ENCODE results near the gene HGFAC.
A peak's percentile ranks its signal among the peaks of the same experiment; 100 is the strongest.
"Not testable (repeated sequence)": the region's sequence is repeated elsewhere in the genome, so short reads cannot be mapped to it uniquely, and the experiment has no call there.

HGFAC gene

DNA sequence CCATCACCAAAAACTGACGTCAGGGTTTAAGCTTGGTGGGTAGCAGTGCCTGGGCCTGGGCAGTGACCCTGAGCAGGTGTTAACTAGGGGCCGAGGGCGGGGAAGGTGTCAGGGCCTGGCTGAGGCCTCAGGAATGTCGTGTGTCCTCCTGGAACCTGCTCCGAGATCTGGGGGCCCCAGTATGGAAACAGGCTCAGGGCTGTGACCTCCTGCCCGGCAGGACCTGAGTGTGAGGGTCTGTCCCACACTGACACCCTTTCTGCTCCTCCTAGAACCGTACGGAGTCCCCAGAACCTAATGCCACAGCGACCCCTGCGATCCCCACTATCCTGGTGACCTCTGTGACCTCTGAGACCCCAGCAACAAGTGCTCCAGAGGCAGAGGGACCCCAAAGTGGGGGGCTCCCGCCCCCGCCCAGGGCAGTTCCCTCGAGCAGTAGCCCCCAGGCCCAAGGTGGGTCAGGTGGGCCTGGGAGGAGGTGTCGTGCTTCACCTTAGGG lies 741 bp downstream of the HGFAC start:
- no peak for DNase-seq (ENCODE audit: low read depth in 2 of 2)

DNA sequence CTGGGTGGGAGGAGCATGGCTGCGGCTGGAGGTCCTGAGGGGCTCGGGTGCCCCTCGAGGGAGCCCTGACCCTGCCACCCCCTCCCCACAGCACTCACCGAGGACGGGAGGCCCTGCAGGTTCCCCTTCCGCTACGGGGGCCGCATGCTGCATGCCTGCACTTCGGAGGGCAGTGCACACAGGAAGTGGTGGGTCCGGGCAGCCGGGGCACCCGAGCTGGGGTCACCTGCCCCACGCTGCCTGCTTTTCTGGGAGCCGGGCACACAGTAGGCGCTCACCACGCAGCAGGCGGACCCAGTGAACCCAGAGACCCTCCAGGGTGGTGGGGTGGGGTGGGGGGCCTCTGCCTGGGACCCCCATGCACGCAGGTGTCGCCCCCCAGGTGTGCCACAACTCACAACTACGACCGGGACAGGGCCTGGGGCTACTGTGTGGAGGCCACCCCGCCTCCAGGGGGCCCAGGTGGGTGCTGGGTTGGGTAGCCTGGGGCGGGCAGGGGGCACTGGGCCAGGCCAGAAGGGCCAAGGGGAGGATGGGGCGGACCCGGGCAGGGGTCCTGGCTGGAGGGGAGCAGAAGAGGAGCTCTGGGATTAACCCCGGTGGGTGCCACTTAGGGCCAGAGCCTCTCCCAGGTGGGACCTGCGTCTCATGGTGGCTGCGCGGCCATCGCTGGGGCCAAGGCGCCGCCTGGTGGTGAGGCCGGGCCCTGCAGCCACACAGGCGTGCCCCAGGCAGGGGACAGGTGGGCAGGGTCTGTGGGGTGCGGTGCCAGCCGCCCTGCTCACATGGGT lies 1.4 kb downstream of the HGFAC start:
- DNase-seq (ENCODE audit: low read depth in 2 of 2): peak in 1 of 2 donors; percentile 40

DNA sequence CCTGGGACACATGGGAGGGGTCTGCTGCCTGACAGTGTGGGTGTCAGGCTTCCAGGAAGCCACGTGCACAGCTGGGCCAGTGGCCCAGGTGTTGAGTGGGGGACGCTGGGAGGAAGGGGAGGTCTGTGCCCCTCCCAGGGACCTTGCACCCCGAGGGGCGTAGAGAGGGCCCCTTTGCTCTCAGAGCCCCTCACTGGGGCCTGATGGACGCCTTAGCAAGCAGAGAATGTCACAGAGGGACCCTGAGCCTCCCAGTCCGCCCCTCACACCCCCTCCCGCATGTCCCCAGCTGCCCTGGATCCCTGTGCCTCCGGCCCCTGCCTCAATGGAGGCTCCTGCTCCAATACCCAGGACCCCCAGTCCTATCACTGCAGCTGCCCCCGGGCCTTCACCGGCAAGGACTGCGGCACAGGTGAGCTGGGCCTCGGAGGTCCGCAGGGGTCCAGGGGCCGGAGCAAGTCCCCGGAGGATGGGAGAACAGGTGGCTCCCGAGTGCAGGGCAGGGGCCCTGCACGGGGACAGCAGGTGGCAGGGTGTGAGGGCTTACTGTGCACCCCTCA lies 2.1 kb downstream of the HGFAC start:
- no peak for DNase-seq (ENCODE audit: low read depth in 2 of 2)

DNA sequence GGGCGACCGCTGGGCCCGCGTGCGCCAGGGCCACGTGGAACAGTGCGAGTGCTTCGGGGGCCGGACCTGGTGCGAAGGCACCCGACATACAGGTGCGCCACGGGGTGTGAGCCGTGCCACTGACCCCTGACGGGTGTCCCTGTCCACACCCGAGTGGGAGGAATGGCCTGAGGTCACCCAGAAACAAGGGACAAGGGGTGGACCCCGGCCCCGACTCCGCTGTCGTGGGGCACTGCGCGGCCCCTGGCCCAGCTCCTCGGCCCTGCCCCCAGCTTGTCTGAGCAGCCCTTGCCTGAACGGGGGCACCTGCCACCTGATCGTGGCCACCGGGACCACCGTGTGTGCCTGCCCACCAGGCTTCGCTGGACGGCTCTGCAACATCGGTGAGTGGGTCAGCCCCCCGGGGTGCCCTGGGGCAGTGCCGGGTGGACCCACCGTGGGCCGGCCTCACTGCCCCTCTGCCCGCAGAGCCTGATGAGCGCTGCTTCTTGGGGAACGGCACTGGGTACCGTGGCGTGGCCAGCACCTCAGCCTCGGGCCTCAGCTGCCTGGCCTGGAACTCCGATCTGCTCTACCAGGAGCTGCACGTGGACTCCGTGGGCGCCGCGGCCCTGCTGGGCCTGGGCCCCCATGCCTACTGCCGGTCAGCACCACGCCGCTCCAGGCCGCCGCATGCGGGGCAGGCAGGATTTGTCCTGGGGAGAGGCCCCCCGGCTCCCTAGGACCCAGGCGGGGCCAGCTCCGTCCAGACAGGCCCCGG lies 2.8 kb downstream of the HGFAC start:
- no peak for DNase-seq (ENCODE audit: low read depth in 2 of 2)

DNA sequence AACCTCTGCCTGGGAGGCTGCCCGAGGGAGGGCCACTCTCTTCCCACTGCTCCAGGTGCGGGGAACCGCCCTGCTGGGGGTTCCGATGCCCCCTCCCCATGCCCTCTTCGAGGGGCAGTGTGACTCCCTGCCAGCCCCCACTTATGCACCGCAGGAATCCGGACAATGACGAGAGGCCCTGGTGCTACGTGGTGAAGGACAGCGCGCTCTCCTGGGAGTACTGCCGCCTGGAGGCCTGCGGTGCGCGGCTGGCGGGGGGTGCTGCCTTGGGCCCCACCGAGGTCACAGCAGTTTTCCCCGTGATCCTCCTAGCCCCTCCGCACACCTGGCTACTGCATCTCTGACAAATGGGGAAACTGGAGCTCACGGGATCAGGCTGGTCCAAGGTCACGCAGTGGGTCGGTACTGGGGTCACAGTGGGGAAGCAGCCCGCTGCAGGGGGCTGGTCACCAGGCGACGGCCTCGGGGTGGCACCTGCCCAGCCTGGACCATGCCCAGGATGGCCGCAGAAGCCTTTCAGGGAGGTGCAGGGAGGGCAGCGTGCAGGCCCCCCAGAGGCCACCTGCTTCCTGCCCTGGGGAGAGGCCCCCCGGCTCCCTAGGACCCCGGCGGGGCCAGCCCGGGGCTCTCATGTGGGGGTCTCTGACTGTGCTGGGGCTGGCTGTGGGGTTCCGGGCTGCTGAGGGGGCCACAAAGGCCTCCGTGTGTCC lies 3.5 kb downstream of the HGFAC start:
- no peak for DNase-seq (ENCODE audit: low read depth in 2 of 2)

DNA sequence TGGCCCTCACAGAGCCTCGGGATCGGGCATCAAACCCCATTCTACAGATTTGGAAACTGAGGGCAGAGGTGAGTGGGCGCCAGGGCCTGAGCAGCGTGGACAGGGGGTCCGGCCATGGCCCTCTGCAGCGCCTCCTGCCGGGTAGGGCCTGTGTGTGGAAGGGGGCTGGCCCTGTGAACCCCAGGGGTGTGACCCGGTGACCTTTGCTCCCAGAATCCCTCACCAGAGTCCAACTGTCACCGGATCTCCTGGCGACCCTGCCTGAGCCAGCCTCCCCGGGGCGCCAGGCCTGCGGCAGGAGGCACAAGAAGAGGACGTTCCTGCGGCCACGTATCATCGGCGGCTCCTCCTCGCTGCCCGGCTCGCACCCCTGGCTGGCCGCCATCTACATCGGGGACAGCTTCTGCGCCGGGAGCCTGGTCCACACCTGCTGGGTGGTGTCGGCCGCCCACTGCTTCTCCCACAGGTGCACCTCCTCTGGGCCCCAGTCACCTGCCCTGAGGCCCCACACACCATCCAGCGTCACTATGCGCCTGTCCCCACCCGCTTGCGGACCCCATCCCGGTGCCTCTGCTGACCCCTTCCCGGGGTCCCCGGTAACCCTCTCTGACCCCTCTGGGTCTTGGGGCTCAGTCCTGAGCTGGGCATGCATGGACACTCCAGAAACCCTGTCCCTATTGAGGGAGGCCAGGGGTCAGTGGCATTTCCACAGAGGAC lies 4.2 kb downstream of the HGFAC start:
- DNase-seq (ENCODE audit: low read depth in 2 of 2): no peak

DNA sequence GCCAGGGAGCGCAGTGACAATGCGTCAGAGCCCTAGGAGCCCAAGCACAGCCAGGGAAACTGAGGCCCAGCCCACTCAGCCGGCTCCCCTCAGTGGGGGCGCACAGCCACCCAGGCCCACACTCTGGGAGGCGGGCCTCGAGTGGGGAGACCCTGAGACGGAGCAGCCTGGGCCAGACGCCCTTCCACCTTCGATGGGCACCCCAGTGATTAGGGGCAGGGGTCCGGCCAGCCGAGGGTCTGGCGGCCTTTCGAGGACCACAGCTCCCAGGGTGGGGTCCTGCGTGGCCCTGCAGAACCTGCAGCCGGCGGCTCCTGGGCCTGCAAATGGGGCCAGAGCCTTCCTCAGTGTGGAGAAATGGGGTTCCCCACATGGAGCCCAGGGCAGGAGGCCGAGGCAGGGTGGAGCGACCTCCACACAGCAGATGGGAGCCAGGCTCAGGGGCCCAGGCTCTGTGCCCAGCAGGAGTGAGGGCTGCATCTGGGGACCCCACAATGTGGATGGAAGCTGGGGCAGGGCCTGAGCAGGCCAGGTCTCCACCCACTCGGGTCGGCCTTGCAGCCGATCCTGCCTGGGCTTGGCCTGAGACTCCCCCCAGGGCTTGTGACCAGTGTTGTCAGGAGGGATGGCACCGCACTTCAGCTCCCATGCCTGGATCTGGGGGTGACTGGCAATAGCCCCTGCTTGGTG lies 5.0 kb downstream of the HGFAC start:
- no peak for DNase-seq (ENCODE audit: low read depth in 2 of 2)

DNA sequence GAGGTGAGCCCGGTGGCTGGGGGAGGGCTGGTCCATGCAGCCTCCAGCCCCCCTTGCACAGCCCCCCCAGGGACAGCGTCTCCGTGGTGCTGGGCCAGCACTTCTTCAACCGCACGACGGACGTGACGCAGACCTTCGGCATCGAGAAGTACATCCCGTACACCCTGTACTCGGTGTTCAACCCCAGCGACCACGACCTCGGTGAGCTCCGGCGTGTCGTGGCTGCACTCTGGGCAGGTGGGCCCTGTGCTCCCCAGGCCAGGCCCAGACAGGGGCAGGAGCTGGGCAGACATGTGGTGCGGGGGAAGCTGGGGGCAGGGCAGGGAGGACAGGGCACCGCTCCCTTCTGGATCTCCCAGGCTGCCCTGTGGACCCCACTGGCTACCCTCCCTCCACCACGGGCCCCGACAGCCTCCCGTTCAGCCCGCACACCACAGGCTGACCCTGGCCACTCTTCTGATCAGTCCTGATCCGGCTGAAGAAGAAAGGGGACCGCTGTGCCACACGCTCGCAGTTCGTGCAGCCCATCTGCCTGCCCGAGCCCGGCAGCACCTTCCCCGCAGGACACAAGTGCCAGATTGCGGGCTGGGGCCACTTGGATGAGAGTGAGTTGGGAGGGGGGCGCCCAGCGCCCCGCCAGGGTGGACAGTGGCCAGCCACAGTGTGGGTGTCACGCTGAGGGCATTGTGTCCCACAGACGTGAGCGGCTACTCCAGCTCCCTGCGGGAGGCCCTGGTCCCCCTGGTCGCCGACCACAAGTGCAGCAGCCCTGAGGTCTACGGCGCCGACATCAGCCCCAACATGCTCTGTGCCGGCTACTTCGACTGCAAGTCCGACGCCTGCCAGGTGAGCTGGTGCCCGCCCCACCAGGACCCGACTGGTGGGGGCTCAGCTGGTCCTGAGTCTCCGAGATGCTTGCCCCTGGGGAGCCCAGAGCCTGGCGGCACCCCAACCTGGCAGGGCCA lies 5.9 kb downstream of the HGFAC start:
- DNase-seq (ENCODE audit: low read depth in 2 of 2): no peak

DNA sequence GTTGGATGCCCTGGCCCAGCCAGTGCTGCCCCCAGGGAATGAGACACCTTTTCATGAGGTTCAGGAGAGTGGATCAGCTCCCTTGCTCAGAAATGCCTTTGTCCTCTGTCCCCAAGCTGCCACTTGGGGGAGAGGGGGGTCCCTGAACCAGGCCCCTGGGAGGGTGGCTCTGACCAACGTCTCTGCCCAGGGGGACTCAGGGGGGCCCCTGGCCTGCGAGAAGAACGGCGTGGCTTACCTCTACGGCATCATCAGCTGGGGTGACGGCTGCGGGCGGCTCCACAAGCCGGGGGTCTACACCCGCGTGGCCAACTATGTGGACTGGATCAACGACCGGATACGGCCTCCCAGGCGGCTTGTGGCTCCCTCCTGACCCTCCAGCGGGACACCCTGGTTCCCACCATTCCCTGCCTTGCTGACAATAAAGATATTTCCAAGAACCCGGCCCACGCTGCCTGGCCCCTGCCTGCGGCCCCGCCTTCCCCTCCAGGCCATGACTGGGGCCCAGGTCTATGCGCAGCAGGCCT lies 7.3 kb downstream of the HGFAC start:
- no peak for DNase-seq (ENCODE audit: low read depth in 2 of 2)

DNA sequence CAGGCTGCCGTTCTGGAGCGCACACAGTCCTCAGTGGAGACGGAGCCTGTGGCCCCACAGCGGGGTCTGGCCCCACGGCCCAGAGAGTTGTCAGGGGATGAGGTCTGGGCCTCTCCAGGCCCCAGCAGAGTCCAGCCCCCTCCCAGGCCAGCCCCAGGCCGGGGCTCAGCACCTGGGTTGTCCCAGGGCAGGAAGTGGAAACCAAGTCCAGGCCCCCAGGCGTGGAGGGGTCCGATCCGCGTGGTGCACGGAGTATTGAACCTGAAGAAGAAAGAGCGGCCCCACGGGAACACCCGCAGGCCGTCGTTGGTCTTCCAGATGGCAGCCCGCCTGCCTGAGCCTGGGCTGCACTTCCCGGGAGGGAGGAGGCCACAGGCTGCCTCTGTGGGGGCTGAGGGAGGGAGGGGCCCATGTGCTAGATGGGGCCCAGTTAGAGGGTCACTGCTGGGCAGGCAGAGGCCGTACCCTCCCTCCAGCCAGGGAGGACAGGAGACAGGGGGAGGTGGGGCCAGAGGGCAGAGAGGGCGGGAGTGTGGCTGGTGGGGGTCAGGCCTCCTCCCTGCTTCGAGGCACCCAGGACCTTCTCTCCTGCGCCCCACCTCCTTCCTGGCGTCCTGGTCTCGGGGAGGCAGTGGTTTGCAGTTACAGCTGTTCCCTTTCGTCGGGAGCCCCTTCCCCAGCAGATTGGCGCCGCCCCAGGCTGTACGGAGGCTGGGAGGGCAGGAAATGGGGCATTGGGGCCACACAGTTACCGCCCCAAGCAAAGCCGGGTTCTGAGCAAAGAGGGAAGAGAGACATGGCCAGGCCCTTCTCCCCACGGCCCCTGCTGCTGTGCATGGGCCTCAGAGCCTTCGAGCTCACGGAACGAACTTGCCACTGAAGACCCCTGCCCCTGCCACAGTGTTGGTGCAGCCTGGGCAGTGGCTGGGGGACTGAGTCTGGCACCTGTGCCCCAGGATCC lies 8.1 kb downstream of the HGFAC start:
- no peak for DNase-seq (ENCODE audit: low read depth in 2 of 2)

DNA sequence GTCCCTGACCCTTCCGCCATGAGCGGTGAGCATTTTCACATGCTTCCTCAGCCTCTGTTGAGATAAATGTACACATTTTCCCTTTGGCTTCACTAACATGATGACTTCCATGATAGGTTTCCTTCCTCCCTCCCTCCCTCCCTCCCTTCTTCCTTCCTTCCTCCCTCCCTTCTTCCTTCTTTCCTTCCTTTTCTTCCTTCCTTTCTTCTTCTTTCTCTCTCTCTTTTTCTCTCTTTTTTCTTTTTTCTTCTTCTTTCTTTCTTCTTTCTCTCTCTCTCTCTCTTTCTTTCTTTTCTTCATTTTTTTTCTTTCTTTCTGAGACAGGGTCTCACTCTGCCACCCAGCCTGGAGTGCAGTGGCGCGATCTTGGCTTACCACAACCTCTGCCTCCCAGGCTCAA lies 8.9 kb downstream of the HGFAC start:
- no peak for DNase-seq (ENCODE audit: low read depth in 2 of 2)

DNA sequence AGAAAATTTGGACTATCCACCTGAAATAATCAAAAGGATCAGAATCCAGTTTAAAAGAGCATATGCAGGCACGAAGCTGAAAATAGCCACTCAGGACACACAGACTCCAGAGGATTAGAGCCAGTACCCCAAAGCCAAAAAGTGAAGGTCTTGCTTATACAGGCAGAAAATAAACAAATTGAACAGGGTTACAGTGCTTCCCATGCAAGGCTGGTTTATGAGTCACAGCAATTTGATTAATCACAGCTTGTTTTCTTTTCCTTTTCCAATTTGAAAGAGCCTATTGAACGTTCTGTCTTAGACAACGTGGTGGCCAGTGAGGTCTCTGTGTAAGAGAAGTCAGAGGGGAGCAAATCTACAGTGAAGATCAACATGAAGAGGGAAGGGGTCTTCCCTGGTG lies 10.2 kb downstream of the HGFAC start:
- no peak for DNase-seq (ENCODE audit: low read depth in 2 of 2)

DNA sequence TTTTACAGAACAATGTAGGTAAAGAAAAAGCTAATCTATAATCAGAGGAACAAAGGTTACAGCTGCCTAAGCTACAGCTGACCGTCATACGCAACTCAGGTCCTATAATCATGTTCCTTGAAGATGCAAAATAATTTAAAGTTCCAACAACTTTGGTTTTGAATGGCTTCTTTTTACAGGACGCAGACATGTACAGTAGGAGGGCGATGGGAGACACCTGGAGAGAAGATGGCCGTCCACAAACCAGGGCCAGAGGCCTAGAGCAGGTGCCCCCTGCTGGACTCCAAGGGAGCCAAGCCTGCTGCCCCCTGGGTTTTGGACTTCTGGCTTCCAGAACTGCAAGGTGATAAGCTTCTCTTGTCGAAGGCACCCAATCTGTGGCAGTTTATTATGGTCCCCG lies 10.6 kb downstream of the HGFAC start:
- DNase-seq (ENCODE audit: low read depth in 2 of 2): no peak

DNA sequence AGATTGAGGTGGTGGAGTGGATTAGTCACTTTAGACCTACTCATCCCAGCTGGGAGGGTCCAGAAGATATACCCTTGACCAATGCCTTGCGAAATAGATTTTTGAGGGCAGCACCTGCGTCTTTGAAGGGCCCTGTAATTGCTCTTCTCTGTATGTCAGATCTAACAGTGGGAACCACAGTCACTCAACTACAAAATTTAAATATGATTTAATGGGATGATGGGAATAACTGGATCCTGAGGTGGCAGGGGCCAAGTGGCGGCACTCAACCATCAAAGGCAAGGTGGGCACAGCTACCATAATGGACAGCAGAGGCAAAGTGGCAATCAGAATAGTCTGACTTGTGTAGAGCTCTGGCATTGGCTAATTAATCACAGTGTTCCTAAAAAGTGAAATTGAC lies 13.8 kb downstream of the HGFAC start:
- not testable (repeated sequence) for DNase-seq (ENCODE audit: low read depth in 2 of 2)

DNA sequence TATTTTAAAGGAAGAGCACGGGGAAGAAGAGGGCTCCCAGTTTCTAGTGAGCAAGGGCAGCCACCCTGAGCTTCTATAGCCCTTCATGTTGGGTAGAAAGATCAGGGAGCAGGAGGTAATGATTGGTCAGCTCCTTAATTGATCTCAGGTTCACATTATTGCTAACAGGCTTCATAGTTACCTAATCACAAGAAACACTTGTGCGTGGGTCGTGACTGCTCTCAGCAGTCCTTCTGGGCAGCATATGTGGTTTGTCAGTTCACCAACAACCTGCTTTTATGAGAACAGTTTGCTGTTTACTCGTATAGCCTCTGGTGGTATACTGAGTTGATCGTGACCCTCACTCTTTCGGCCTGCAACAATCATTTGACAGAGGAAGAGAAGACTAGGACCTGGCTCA lies 16.6 kb downstream of the HGFAC start:
- DNase-seq (ENCODE audit: low read depth in 2 of 2): no peak

DNA sequence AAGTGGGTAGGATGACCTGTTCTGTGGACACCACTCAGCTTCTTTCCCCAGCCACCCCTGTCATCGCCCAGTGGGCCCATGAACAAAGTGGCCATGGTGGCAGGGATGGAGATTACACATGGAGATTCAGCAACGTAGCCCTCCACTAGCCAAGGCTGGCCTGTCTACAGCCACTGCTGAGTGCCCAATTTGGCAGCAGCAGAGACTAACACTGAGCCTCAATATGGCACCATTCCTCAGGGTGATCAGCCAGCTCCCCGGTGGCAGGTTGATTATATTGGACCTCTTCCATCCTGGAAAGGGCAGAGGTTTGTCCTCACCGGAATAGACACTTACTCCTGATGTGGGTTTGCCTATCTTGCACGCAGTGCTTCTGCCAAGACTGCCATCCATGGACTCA lies 17.4 kb downstream of the HGFAC start:
- not testable (repeated sequence) for DNase-seq (ENCODE audit: low read depth in 2 of 2)

DNA sequence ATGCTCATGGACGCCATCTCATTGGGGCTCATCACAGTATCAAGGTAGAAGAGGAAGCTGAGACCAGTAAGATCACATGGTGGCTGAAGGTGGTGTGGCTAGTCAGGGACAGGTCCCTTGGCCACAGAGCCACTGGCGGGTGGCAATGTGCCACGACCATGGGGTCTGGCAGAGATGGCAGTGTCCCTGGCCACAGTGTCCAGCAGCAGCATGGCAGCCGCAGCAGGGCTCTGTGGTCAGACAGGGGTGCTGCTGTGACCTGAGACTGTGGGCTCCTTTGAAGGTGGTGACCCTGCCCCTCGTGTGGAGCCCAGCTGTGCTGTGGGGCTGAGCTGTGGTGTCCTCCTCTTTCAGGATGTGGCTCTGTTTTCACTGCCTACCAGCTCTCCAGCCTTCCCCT lies 19.2 kb downstream of the HGFAC start:
- no peak for DNase-seq (ENCODE audit: low read depth in 2 of 2)
